HepG2 (cell line): Measurements from ENCODE around the gene PIANP. TPM values are rescaled to one million over a fixed set of nuclear protein-coding genes. Genes with fewer than 3 reads are reported as not detected.

Experiments
- ARNT2 ChIP-seq: sonication (generic); formaldehyde crosslinking; IDR thresholded peaks from 2 replicates; pipeline ENCODE4 v1.8.0; 2022; ENCODE audit warnings: mild to moderate bottlenecking, low read depth, missing genetic modification reagents, moderate library complexity
- BHLHE40 ChIP-seq: IDR thresholded peaks from 2 replicates; pipeline ENCODE4 v1.6.1; 2011; ENCODE audit warnings: low read length, improper control_type of control experiment
- ERF ChIP-seq: IDR thresholded peaks from 2 replicates; pipeline ENCODE4 v1.6.1; 2018; ENCODE audit warnings: missing biosample characterization, missing genetic modification reagents
- HMGA1 ChIP-seq: sonication (generic); formaldehyde crosslinking; conservative IDR thresholded peaks from 2 replicates; pipeline ENCODE4 v1.4.0; 2020; ENCODE audit warnings: missing genetic modification reagents
- HNF4G ChIP-seq, 2 experiments: sonication (generic) in 1 of 2; formaldehyde crosslinking in 1 of 2; IDR thresholded peaks; 2 replicates each; pipeline versions ENCODE4 v1.4.0 to v1.6.1; 2011 to 2020; ENCODE audit warnings: borderline replicate concordance in 2 of 2, low read depth in 2 of 2, mild to moderate bottlenecking in 2 of 2, low read length in 1 of 2, missing genetic modification reagents in 1 of 2, moderate library complexity in 1 of 2
- HNRNPK ChIP-seq: fragments of 200-400 bp; formaldehyde crosslinking; IDR thresholded peaks from 2 replicates; pipeline ENCODE4 v1.6.1; 2018; ENCODE audit warnings: low read length, low read depth, moderate library complexity, mild to moderate bottlenecking; ENCODE audit not compliant: poor library complexity, severe bottlenecking
- HOXA9 ChIP-seq: sonication (generic); formaldehyde crosslinking; IDR thresholded peaks from 2 replicates; pipeline ENCODE4 v1.8.1; 2022; ENCODE audit warnings: missing genetic modification reagents, mild to moderate bottlenecking, moderate library complexity, borderline replicate concordance
- IRX3 ChIP-seq: sonication (generic); formaldehyde crosslinking; IDR thresholded peaks from 2 replicates; pipeline ENCODE4 v1.8.1; 2023; ENCODE audit warnings: mild to moderate bottlenecking, low read depth, missing genetic modification reagents, borderline replicate concordance
- LCORL ChIP-seq, 2 experiments: fragments of 450-650 bp in 1 of 2; sonication (generic) in 1 of 2; formaldehyde crosslinking in 1 of 2; IDR thresholded peaks; 2 replicates each; pipeline versions ENCODE4 v1.5.0 to v1.6.1; 2017 to 2020; ENCODE audit warnings: antibody characterized with exemption in 1 of 2, missing genetic modification reagents in 1 of 2
- MED13 ChIP-seq: sonication (generic); formaldehyde crosslinking; IDR thresholded peaks from 2 replicates; pipeline ENCODE4 v1.5.0; 2020; ENCODE audit warnings: missing genetic modification reagents
- NCOA2 ChIP-seq: sonication (generic); formaldehyde crosslinking; IDR thresholded peaks from 2 replicates; pipeline ENCODE4 v1.8.0; 2022; ENCODE audit warnings: inconsistent platforms
- NKX3-1 ChIP-seq: sonication (generic); formaldehyde crosslinking; IDR thresholded peaks from 2 replicates; pipeline ENCODE4 v1.5.0; 2020; ENCODE audit warnings: missing genetic modification reagents
- PHB2 ChIP-seq: fragments of 450-650 bp; IDR thresholded peaks from 2 replicates; pipeline ENCODE4 v1.6.1; 2018; ENCODE audit not compliant: partially characterized antibody
- RAD51 ChIP-seq: fragments of 450-650 bp; IDR thresholded peaks from 2 replicates; pipeline ENCODE4 v1.6.1; 2016; ENCODE audit warnings: borderline replicate concordance
- ZNF205 ChIP-seq: IDR thresholded peaks from 2 replicates; pipeline ENCODE4 v1.6.1; 2018; ENCODE audit warnings: missing biosample characterization, missing genetic modification reagents
- ZNF207 ChIP-seq: fragments of 450-650 bp; IDR thresholded peaks from 2 replicates; pipeline ENCODE4 v1.6.1; 2016; ENCODE audit warnings: antibody characterized with exemption, borderline replicate concordance
- ZNF234 ChIP-seq: sonication (generic); formaldehyde crosslinking; conservative IDR thresholded peaks from 2 replicates; pipeline ENCODE4 v1.5.1; 2020; ENCODE audit warnings: mild to moderate bottlenecking, missing genetic modification reagents
- ZNF616 ChIP-seq: sonication (generic); formaldehyde crosslinking; IDR thresholded peaks from 2 replicates; pipeline ENCODE4 v1.5.0; 2020; ENCODE audit warnings: low read depth, mild to moderate bottlenecking, missing genetic modification reagents
- ZNF629 ChIP-seq: sonication (generic); formaldehyde crosslinking; conservative IDR thresholded peaks from 2 replicates; pipeline ENCODE4 v1.5.0; 2020; ENCODE audit warnings: missing genetic modification reagents
- ZNF781 ChIP-seq: sonication (generic); formaldehyde crosslinking; IDR thresholded peaks from 2 replicates; pipeline ENCODE4 v1.5.1; 2020; ENCODE audit warnings: borderline replicate concordance, mild to moderate bottlenecking, missing genetic modification reagents; ENCODE audit errors: not compliant biosample characterization
- polyA plus RNA-seq, 8 experiments: library from polyadenylated mRNA; depleted of rRNA in 3 of 8; stranded (reverse) in 7 of 8; unstranded in 1 of 8; fragments of >200 nt; fragmentation: Illumina TruSeq in 4 of 8; extraction: Trizol in 4 of 8; gene quantifications; 2 replicates each; pipeline versions ENCODE4 v1.2.1 to v1.2.3, GENCODE V29; 2011 to 2016; ENCODE audit warnings: low read depth in 4 of 8, missing spikeins in 1 of 8, mixed read lengths in 1 of 8; ENCODE audit not compliant: insufficient read depth in 1 of 8
- total RNA-seq, 5 experiments: library from RNA; depleted of rRNA; stranded (reverse); fragments of >200 nt; fragmentation: Illumina TruSeq; extraction: Trizol; gene quantifications; 2 replicates each; pipeline ENCODE4 v1.2.3, GENCODE V29; 2016; ENCODE audit warnings: low read depth in 1 of 5
- TF ChIP-seq, protein P1 (sequence below): sonication (generic); formaldehyde crosslinking; IDR thresholded peaks from 2 replicates; pipeline ENCODE4 v1.4.0; 2020; ENCODE audit warnings: mild to moderate bottlenecking, missing genetic modification reagents
- TF ChIP-seq, protein P2 (sequence below): sonication (generic); formaldehyde crosslinking; IDR thresholded peaks from 2 replicates; pipeline ENCODE4 v1.5.0; 2020; ENCODE audit warnings: mild to moderate bottlenecking, missing genetic modification reagents
- TF ChIP-seq, protein P3 (sequence below): sonication (generic); formaldehyde crosslinking; IDR thresholded peaks from 2 replicates; pipeline ENCODE4 v1.4.0; 2020; ENCODE audit warnings: missing genetic modification reagents, mild to moderate bottlenecking, borderline replicate concordance

The PIANP gene
- total and polyA plus RNA-seq, 2 of the 13 experiments (the other 11 are each of a cell fraction or from before 2014, with no cell fraction given): not detected

DNA sequence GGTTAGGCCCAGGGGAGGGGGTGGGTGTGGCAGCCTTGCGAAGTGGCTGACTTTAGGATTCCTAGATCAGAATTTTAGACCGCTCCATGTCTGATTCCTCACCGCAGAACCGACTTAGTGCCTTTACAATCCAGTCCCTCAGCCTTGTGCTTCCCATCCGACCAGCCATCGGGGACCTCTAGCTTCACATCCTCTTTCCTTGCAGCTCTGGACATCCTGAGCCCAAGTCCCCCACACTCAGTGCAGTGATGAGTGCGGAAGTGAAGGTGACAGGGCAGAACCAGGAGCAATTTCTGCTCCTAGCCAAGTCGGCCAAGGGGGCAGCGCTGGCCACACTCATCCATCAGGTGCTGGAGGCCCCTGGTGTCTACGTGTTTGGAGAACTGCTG is 23.8 kb upstream of the PIANP start (continued):
- TF ChIP-seq, protein P1, sequence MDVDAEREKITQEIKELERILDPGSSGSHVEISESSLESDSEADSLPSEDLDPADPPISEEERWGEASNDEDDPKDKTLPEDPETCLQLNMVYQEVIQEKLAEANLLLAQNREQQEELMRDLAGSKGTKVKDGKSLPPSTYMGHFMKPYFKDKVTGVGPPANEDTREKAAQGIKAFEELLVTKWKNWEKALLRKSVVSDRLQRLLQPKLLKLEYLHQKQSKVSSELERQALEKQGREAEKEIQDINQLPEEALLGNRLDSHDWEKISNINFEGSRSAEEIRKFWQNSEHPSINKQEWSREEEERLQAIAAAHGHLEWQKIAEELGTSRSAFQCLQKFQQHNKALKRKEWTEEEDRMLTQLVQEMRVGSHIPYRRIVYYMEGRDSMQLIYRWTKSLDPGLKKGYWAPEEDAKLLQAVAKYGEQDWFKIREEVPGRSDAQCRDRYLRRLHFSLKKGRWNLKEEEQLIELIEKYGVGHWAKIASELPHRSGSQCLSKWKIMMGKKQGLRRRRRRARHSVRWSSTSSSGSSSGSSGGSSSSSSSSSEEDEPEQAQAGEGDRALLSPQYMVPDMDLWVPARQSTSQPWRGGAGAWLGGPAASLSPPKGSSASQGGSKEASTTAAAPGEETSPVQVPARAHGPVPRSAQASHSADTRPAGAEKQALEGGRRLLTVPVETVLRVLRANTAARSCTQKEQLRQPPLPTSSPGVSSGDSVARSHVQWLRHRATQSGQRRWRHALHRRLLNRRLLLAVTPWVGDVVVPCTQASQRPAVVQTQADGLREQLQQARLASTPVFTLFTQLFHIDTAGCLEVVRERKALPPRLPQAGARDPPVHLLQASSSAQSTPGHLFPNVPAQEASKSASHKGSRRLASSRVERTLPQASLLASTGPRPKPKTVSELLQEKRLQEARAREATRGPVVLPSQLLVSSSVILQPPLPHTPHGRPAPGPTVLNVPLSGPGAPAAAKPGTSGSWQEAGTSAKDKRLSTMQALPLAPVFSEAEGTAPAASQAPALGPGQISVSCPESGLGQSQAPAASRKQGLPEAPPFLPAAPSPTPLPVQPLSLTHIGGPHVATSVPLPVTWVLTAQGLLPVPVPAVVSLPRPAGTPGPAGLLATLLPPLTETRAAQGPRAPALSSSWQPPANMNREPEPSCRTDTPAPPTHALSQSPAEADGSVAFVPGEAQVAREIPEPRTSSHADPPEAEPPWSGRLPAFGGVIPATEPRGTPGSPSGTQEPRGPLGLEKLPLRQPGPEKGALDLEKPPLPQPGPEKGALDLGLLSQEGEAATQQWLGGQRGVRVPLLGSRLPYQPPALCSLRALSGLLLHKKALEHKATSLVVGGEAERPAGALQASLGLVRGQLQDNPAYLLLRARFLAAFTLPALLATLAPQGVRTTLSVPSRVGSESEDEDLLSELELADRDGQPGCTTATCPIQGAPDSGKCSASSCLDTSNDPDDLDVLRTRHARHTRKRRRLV: no peak
- TF ChIP-seq NCOA2 (CRISPR knock-in tag) (no peak), ZNF234 (CRISPR knock-in tag) (no peak), HMGA1 (CRISPR knock-in tag) (no peak), ZNF629 (CRISPR knock-in tag) (no peak), MED13 (CRISPR knock-in tag) (no peak), PHB2 (no peak), ZNF205 (CRISPR knock-in tag) (no peak), NKX3-1 (CRISPR knock-in tag) (peak; percentile 19; the same call in 1 of the 2 replicates), HNF4G (IDR thresholded peaks at IDR 0.05; ENCODE audit: borderline replicate concordance, low read depth, low read length) (no peak), HNF4G (CRISPR knock-in tag; IDR thresholded peaks at IDR 0.05; ENCODE audit: borderline replicate concordance, low read depth) (no peak), IRX3 (CRISPR knock-in tag) (no peak), ZNF781 (no peak), ARNT2 (peak; percentile 3; the same call in 1 of the 2 replicates), LCORL (IDR thresholded peaks at IDR 0.05) (no peak), LCORL (CRISPR knock-in tag; IDR thresholded peaks at IDR 0.05) (no peak), ZNF616 (CRISPR knock-in tag) (no peak; the same call in 1 of the 2 replicates), HNRNPK (no peak), ZNF207 (no peak), ERF (no peak), HOXA9 (no peak), BHLHE40 (no peak), RAD51 (no peak)
- TF ChIP-seq, protein P2, sequence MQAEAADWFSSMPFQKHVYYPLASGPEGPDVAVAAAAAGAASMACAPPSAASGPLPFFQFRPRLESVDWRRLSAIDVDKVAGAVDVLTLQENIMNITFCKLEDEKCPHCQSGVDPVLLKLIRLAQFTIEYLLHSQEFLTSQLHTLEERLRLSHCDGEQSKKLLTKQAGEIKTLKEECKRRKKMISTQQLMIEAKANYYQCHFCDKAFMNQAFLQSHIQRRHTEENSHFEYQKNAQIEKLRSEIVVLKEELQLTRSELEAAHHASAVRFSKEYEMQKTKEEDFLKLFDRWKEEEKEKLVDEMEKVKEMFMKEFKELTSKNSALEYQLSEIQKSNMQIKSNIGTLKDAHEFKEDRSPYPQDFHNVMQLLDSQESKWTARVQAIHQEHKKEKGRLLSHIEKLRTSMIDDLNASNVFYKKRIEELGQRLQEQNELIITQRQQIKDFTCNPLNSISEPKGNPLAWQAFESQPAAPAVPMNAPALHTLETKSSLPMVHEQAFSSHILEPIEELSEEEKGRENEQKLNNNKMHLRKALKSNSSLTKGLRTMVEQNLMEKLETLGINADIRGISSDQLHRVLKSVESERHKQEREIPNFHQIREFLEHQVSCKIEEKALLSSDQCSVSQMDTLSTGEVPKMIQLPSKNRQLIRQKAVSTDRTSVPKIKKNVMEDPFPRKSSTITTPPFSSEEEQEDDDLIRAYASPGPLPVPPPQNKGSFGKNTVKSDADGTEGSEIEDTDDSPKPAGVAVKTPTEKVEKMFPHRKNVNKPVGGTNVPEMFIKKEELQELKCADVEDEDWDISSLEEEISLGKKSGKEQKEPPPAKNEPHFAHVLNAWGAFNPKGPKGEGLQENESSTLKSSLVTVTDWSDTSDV (CRISPR knock-in tag): no peak; the same call in 1 of the 2 replicates
- TF ChIP-seq, protein P3, sequence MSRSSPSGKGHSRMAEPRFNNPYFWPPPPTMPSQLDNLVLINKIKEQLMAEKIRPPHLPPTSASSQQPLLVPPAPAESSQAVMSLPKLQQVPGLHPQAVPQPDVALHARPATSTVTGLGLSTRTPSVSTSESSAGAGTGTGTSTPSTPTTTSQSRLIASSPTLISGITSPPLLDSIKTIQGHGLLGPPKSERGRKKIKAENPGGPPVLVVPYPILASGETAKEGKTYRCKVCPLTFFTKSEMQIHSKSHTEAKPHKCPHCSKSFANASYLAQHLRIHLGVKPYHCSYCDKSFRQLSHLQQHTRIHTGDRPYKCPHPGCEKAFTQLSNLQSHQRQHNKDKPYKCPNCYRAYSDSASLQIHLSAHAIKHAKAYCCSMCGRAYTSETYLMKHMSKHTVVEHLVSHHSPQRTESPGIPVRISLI: no peak
